GM12875 (cell line): ENCODE measurements around the gene B3GALT6.

Experiments
- H3K4me3 ChIP-seq: one replicate; pipeline ENCODE4 v1.5.1; 2011; ENCODE audit warnings: low read depth, low read length, control low read depth
- TF ChIP-seq, protein P1 (sequence below): IDR thresholded peaks from 2 replicates; pipeline ENCODE4 v1.5.1; 2011; ENCODE audit warnings: low read depth, mild to moderate bottlenecking, control low read depth, inconsistent platforms, low read length, moderate library complexity, borderline replicate concordance; ENCODE audit not compliant: insufficient read depth

Gene B3GALT6

DNA sequence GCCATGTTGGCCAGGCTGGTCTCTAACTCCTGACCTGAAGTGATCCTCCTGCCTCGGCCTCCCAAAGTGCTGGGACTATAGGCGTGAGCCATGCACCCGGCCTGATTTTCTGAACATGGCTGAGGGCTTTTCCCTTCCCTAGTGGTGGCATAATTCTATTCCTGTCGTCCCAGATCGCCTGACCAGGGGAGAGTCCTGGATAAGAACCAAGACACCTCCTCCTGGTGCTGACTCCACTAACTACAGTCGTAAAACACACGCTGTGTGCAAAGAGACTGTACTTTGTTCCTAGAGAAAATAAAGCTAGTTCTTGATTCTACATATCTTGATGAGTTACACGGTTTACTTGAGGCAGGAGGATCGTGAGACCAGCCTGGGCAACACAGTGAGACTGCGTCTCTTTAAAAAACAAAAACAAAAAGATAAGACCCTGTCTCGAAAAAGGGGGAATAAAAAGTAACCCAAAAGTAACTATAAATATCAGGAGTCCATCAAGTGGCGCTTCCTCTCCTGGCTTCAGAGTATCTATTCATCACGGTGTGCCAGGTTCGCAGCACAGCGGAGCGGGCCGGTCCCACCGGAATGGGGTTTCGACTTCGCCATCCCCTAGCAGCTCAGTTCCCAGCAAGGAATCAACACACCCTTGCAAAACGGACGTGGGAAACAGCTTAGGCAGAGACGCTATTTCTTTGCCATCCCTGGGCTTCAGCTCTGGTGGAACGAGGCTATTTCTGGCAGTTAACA lies 1.2 kb upstream of the B3GALT6 start:
- H3K4me3 ChIP-seq = peak overlapping the region; percentile 92
- TF ChIP-seq, protein P1, sequence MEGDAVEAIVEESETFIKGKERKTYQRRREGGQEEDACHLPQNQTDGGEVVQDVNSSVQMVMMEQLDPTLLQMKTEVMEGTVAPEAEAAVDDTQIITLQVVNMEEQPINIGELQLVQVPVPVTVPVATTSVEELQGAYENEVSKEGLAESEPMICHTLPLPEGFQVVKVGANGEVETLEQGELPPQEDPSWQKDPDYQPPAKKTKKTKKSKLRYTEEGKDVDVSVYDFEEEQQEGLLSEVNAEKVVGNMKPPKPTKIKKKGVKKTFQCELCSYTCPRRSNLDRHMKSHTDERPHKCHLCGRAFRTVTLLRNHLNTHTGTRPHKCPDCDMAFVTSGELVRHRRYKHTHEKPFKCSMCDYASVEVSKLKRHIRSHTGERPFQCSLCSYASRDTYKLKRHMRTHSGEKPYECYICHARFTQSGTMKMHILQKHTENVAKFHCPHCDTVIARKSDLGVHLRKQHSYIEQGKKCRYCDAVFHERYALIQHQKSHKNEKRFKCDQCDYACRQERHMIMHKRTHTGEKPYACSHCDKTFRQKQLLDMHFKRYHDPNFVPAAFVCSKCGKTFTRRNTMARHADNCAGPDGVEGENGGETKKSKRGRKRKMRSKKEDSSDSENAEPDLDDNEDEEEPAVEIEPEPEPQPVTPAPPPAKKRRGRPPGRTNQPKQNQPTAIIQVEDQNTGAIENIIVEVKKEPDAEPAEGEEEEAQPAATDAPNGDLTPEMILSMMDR = no peak

DNA sequence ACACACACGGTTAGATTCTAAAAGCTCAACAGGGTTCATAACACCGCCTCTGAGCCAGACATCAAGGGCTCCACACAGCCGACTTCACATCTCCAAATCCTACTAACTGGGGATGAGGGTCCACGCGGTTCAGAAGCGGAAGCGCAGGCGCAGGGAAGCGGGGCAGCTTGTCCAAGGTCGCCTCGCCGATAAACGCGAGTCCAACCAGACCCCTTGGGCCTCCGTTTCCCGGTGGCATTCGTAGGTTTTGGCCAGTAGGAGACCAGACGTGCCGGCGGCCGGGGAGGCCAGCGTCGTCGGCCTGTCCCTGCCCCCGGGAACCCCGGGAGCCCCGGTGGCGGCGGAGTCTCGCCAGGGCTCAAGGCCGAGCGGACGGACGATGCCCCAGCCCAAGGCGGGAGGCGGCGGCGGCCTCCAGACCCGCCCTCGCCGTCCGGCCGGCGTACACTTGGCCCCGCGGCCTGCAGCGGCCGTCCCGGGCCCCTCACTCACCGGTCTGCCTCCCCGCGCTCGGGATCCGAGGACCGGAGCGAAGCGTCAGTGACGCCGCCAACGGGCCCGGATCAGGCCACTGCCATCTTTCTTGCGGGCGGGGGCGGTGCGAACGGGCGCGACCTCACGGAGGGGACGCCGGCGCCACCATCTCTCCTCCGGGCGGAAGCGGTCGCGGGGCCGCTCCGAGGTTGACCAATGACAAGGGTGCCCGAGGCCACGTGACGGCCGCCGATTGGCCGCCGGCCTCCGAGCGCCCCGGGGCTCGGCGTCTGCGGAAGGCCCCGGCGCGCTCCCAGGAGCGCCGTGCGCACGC lies 433 bp upstream of the B3GALT6 start, which contains the start of gene SDF4:
SDF4 (minus strand) TSS at position 602 of the 808 bp plus-strand sequence. CDS start 3,229 bp downstream, outside the sequence.
- peak within 1 kb of the TSS; percentile 92 for H3K4me3 ChIP-seq
- TF ChIP-seq, protein P1 = no peak

DNA sequence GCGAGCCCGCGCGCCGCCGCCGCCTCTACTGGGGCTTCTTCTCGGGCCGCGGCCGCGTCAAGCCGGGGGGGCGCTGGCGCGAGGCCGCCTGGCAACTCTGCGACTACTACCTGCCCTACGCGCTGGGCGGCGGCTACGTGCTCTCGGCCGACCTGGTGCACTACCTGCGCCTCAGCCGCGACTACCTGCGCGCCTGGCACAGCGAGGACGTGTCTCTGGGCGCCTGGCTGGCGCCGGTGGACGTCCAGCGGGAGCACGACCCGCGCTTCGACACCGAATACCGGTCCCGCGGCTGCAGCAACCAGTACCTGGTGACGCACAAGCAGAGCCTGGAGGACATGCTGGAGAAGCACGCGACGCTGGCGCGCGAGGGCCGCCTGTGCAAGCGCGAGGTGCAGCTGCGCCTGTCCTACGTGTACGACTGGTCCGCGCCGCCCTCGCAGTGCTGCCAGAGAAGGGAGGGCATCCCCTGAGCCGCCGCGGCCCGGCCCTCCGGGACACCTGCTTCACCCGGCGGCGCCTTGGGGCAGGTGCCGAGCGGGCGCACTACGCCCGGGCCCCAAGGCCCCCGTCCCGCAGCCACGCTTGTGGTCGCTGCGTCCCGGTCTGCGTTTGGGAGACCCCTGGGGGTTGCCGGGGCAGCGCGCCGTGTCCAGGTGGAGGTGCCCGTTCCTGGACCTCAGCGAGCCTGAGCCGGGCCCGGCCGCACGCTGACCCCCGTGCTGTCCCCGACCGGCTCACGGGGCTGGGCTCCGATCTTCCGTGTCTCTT lies 944 bp downstream of the B3GALT6 start:
- no peak overlapping the region for H3K4me3 ChIP-seq
- TF ChIP-seq, protein P1 = no peak

DNA sequence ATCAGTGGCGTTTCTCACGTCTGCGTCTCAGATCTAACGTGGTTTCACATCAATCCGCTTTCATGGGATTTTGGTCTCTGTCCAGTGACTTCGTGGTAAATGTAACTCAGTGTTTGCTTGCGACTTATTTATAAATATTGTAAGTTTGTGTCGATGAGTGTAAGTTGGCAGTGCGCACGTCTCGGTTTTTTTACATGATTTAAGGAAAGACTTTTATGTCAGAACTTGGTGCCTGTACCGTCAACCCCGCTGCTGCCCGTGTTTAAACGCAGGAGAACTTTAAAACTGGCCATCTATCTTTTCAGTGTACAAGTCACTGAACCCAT lies 1.5 kb downstream of the B3GALT6 start:
- TF ChIP-seq, protein P1 = no peak
- H3K4me3 ChIP-seq = no peak overlapping the region

DNA sequence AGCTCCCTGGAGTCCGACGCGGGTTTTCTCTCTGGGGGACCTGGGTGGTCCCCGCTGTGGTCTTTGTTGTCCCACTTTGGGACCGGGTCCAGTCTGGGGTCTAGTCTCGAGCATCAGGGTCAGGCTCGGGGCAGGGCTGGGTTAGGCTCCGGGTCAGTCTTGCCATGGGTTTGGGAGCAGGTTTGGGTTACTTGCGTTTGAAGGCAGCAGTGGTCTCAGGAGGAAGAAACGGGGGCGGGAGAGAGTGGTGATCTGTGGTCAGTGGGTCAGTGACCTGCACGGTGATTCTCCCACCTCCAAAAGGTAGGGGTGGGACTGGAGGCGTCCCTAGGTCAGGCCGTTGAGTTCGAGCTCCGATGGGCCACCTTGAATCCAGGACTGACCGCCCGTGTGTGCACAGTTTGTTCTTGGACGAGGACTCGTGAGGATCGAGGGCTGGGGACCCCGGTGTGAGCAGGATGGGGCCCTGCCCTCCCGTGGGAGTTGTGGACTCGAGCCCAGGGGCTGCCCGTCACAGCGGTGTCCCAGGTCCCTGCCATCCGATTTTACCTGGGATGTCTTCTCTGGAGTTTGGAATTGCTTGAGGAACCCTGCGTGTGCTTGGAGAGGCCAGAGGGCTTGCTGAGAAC lies 2.3 kb downstream of the B3GALT6 start:
- H3K4me3 ChIP-seq = no peak overlapping the region
- TF ChIP-seq, protein P1 = no peak

DNA sequence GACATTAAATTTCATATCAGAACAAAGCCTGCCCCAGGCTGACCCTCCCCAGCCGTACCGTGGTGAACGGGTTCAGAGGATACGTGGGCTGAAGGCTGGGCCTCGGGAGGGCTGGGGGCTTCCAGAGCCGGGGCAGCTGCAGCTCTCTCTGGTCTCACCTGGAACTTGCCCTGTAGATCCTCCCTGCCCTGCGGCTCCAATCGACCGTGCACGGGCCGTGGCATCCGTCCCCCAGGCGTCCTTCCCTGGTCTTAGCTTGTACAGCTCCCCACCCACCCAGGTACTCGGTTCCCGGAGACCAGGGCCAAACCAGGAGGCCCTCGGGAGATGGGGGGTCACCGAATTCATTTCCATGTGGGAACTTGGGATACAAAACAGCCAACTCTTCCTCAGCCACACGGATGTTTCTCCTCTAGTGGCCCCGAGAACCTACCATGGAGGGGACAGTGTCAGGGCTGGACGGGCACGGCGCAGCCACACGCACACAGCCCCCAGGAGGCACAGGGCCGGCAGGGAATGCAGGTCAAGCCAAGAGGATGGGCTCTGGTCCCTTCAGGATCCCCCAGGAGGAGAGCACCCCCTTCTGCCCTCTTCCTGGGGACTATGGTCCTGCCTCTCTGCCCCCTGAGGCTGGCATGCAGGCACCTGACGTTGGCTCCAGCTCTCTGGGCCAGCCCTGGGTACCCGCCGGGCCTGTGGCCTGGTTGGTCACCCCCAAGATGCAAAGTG lies 3.1 kb downstream of the B3GALT6 start:
- TF ChIP-seq, protein P1 = no peak
- H3K4me3 ChIP-seq = no peak overlapping the region
